Trophoblast cell (in vitro differentiated cells and primary cell): ENCODE results near the gene KLHL26.

ENCODE experiments used
- DNase-seq, 2 donors: peaks; one replicate each; pipeline ENCODE4 v3.0.0-alpha.2; 2016
- H2AFZ ChIP-seq: 2 replicates; pipeline ENCODE4 v1.6.1; 2013; ENCODE audit warnings: low read length, moderate library complexity, mild to moderate bottlenecking; ENCODE audit not compliant: insufficient read depth, poor library complexity
- H2AK5ac ChIP-seq: 2 replicates; pipeline ENCODE4 v1.6.1; 2013; ENCODE audit warnings: mild to moderate bottlenecking, low read length
- H2BK120ac ChIP-seq: 2 replicates; pipeline ENCODE4 v1.6.1; 2013; ENCODE audit warnings: low read length, mild to moderate bottlenecking, moderate library complexity; ENCODE audit not compliant: insufficient read depth, poor library complexity
- H2BK12ac ChIP-seq: 2 replicates; pipeline ENCODE4 v1.6.1; 2013; ENCODE audit warnings: mild to moderate bottlenecking, low read length, moderate library complexity
- H2BK5ac ChIP-seq: 2 replicates; pipeline ENCODE4 v1.6.1; 2013; ENCODE audit warnings: low read length, low read depth, moderate library complexity, mild to moderate bottlenecking; ENCODE audit not compliant: poor library complexity
- H3K14ac ChIP-seq: 2 replicates; pipeline ENCODE4 v1.6.1; 2013; ENCODE audit warnings: mild to moderate bottlenecking, low read length
- H3K18ac ChIP-seq: 2 replicates; pipeline ENCODE4 v1.6.1; 2013; ENCODE audit warnings: mild to moderate bottlenecking, low read length
- H3K23ac ChIP-seq: 2 replicates; pipeline ENCODE4 v1.6.1; 2013; ENCODE audit warnings: low read length
- H3K27ac ChIP-seq: 2 replicates; pipeline ENCODE4 v1.5.1; 2013; ENCODE audit warnings: low read depth, mild to moderate bottlenecking, inconsistent platforms, low read length, moderate library complexity
- H3K27me3 ChIP-seq: 2 replicates; pipeline ENCODE4 v1.6.1; 2013; ENCODE audit warnings: inconsistent platforms, mild to moderate bottlenecking, low read length, moderate library complexity; ENCODE audit not compliant: insufficient read depth
- H3K36me3 ChIP-seq, 2 experiments: 1 replicate in 1 of 2; 2 replicates in 1 of 2; pipeline ENCODE4 v1.6.1; 2013; ENCODE audit warnings: low read length in 2 of 2, mild to moderate bottlenecking in 2 of 2, moderate library complexity in 1 of 2; ENCODE audit not compliant: insufficient read depth in 2 of 2, control insufficient read depth in 1 of 2
- H3K4ac ChIP-seq: 2 replicates; pipeline ENCODE4 v1.6.1; 2013; ENCODE audit warnings: low read depth, mild to moderate bottlenecking, low read length, moderate library complexity
- H3K4me1 ChIP-seq, 2 experiments: 1 replicate in 1 of 2; 2 replicates in 1 of 2; pipeline ENCODE4 v1.6.1; 2013; ENCODE audit warnings: low read length in 2 of 2, mild to moderate bottlenecking in 2 of 2, moderate library complexity in 1 of 2; ENCODE audit not compliant: insufficient read depth in 2 of 2, control insufficient read depth in 1 of 2
- H3K4me2 ChIP-seq: 2 replicates; pipeline ENCODE4 v1.6.1; 2013; ENCODE audit warnings: inconsistent platforms, mild to moderate bottlenecking, low read length, moderate library complexity
- H3K4me3 ChIP-seq: 2 replicates; pipeline ENCODE4 v1.5.1; 2013; ENCODE audit warnings: mild to moderate bottlenecking, low read depth, low read length, inconsistent platforms
- H3K79me1 ChIP-seq: one replicate; pipeline ENCODE4 v1.6.1; 2013; ENCODE audit warnings: low read length
- H3K79me2 ChIP-seq: 2 replicates; pipeline ENCODE4 v1.6.1; 2013; ENCODE audit warnings: low read length, mild to moderate bottlenecking; ENCODE audit not compliant: control insufficient read depth, insufficient read depth, poor library complexity
- H3K9ac ChIP-seq: 2 replicates; pipeline ENCODE4 v1.6.1; 2013; ENCODE audit warnings: mild to moderate bottlenecking, low read length
- H3K9me3 ChIP-seq: 2 replicates; pipeline ENCODE4 v1.6.1; 2013; ENCODE audit warnings: low read depth, mild to moderate bottlenecking, control low read depth, inconsistent platforms, low read length; ENCODE audit not compliant: insufficient read depth
- H4K12ac ChIP-seq: 2 replicates; pipeline ENCODE4 v1.6.1; 2013; ENCODE audit warnings: low read depth, mild to moderate bottlenecking, low read length, moderate library complexity
- H4K8ac ChIP-seq: 2 replicates; pipeline ENCODE4 v1.6.1; 2013; ENCODE audit warnings: low read depth, mild to moderate bottlenecking, low read length, moderate library complexity
- H4K91ac ChIP-seq: one replicate; pipeline ENCODE4 v1.6.1; 2013; ENCODE audit warnings: low read depth, mild to moderate bottlenecking, low read length, moderate library complexity
- WGBS: extraction: QIAGEN DNeasy Blood & Tissue Kit; methylation state at CpG from one replicate; pipeline ENCODE4 v1.1.7; 2013; ENCODE audit warnings: missing lambda C conversion rate; ENCODE audit not compliant: insufficient read length, insufficient coverage; ENCODE audit errors: extremely low coverage; 5-methylcytosine and 5-hydroxymethylcytosine counted together

KLHL26 gene

GRCh38 chr19:18620311-18620710 is 16.5 kb upstream of the KLHL26 start:
- no peak overlapping the region for H3K14ac ChIP-seq
- H3K4ac ChIP-seq = no peak overlapping the region
- H2AK5ac ChIP-seq = no peak overlapping the region
- no peak overlapping the region for H3K23ac ChIP-seq
- no peak overlapping the region for H3K18ac ChIP-seq
- WGBS = no CpG with 5 or more reads among the region's 10 CpGs
- no peak overlapping the region for H2BK120ac ChIP-seq
- no peak overlapping the region for H2BK12ac ChIP-seq
- H3K36me3 ChIP-seq = no peaks in the 10 kb centered on the region
- no peak overlapping the region for H3K4me3 ChIP-seq
- no peaks in the 10 kb centered on the region for H3K79me1 ChIP-seq
- no peaks in the 10 kb centered on the region for H3K4me1 ChIP-seq
- no peak overlapping the region for H3K27ac ChIP-seq
- no peak overlapping the region for H3K9ac ChIP-seq
- H2AFZ ChIP-seq = no peak overlapping the region
- no peak overlapping the region for H4K91ac ChIP-seq
- peaks cover 4% of the 10 kb centered on the region for H3K9me3 ChIP-seq
- H4K8ac ChIP-seq = no peak overlapping the region
- no peak overlapping the region for H3K4me2 ChIP-seq
- peaks cover 6% of the 10 kb centered on the region for H3K27me3 ChIP-seq
- no peak overlapping the region for H4K12ac ChIP-seq
- DNase-seq = no peak
- no peaks in the 10 kb centered on the region for H3K79me2 ChIP-seq
- H2BK5ac ChIP-seq = no peak overlapping the region

DNA sequence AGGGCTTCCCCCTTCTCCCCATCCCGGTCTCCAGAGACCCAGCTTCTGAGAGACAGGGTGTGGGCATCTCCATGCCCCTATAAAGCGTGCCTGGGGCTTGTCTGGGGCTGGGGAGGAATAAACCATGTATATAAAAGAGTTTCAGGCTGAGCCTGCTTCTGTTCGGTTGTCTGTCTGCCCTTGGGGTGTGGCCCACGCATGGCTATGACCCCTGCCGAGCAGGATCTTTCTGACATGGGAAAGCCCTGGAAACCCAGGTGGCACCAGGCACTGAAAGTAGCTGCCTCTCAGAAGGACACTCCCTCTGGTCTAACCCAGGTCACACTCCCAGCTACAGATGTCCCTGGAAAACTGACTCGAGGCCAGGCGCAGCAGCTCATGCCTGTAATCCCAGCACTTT is 15.9 kb upstream of the KLHL26 start:
- peaks cover 3% of the 10 kb centered on the region for H3K27me3 ChIP-seq
- H2BK12ac ChIP-seq = no peak overlapping the region
- no peak overlapping the region for H3K9ac ChIP-seq
- no peak overlapping the region for H3K23ac ChIP-seq
- no peak overlapping the region for H3K18ac ChIP-seq
- H3K79me1 ChIP-seq = no peaks in the 10 kb centered on the region
- H2AK5ac ChIP-seq = no peak overlapping the region
- no peak overlapping the region for H2BK5ac ChIP-seq
- peaks cover 4% of the 10 kb centered on the region for H3K9me3 ChIP-seq
- no peak overlapping the region for H3K4me3 ChIP-seq
- H3K79me2 ChIP-seq = no peaks in the 10 kb centered on the region
- no peaks in the 10 kb centered on the region for H3K36me3 ChIP-seq
- no peaks in the 10 kb centered on the region for H3K4me1 ChIP-seq
- no peak overlapping the region for H3K4ac ChIP-seq
- DNase-seq = no peak
- no peak overlapping the region for H4K91ac ChIP-seq
- no peak overlapping the region for H3K27ac ChIP-seq
- no peak overlapping the region for H3K4me2 ChIP-seq
- H3K14ac ChIP-seq = no peak overlapping the region
- no peak overlapping the region for H2BK120ac ChIP-seq
- no CpG with 5 or more reads among the region's 7 CpGs for WGBS
- no peak overlapping the region for H4K8ac ChIP-seq
- H2AFZ ChIP-seq = no peak overlapping the region
- H4K12ac ChIP-seq = no peak overlapping the region

GRCh38 chr19:18626906-18627305 is 9.9 kb upstream of the KLHL26 start:
- peaks cover 3% of the 10 kb centered on the region for H3K27me3 ChIP-seq
- no peak overlapping the region for H4K12ac ChIP-seq
- H3K18ac ChIP-seq = no peak overlapping the region
- no peak overlapping the region for H2AFZ ChIP-seq
- H2BK12ac ChIP-seq = no peak overlapping the region
- H2AK5ac ChIP-seq = no peak overlapping the region
- H3K36me3 ChIP-seq = no peaks in the 10 kb centered on the region
- H3K23ac ChIP-seq = no peak overlapping the region
- H3K79me1 ChIP-seq = no peaks in the 10 kb centered on the region
- WGBS = no CpG with 5 or more reads among the region's 2 CpGs
- H3K27ac ChIP-seq = no peak overlapping the region
- peaks cover 7% of the 10 kb centered on the region for H3K9me3 ChIP-seq
- H3K4me2 ChIP-seq = no peak overlapping the region
- no peak overlapping the region for H3K4me3 ChIP-seq
- no peak overlapping the region for H3K14ac ChIP-seq
- H3K4ac ChIP-seq = no peak overlapping the region
- no peak overlapping the region for H2BK120ac ChIP-seq
- H4K8ac ChIP-seq = no peak overlapping the region
- H4K91ac ChIP-seq = no peak overlapping the region
- H2BK5ac ChIP-seq = no peak overlapping the region
- H3K9ac ChIP-seq = no peak overlapping the region
- no peak for DNase-seq
- H3K79me2 ChIP-seq = no peaks in the 10 kb centered on the region
- H3K4me1 ChIP-seq = no peaks in the 10 kb centered on the region

DNA sequence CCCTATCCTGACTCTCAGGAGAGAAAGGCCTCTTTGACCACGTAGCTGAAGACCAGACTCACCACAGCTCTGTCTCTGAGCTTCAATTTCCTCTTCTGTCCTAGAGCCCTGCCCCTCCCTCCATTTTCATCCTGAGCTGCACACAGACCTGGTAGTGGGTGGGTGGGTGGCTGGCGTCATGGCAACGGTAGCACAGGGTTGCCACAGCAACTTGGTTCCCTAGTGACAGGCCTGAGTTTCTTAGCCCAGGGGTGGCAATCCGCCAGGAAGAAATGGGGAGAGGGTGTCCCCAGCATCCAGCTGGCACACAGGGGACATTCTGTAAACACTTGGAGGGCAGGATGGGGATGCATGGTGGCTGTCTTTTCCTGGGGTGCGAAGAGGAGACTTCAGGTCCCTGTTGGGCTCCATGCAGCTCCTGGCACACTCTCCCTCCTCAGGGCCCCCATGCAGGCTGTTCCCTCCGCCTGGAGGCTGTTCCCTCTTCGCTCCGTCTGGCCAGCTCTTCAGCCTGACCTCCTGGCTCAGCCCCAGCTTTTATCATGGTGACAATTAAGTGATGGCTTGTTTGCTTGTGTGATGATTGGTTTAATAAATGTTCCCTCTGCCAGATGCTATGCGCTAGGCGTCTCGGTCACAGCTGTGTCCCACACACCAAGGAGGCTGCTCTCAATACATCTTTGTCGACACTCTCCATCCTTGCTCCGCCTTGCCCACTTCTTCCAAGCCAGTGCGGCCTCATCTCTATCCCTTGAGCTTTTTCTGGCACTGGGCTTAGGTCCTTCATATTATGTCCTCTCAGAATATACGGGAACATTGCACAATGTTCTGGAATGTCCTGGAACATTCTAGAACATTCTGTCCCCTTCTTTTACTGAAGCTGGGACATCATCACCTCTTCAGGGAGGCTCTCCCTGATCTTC is 7.4 kb upstream of the KLHL26 start:
- Histone ChIP-seq H2AK5ac (no peak overlapping the region), H3K79me1 (no peaks in the 10 kb centered on the region), H3K4me3 (no peak overlapping the region), H4K8ac (no peak overlapping the region), H4K91ac (no peak overlapping the region), H3K4me2 (no peak overlapping the region), H2BK12ac (no peak overlapping the region), H3K23ac (no peak overlapping the region), H2AFZ (no peak overlapping the region), H4K12ac (no peak overlapping the region), H3K4me1 (no peaks in the 10 kb centered on the region), H3K9ac (no peak overlapping the region), H3K27ac (no peak overlapping the region), H3K18ac (no peak overlapping the region), H3K27me3 (no peaks in the 10 kb centered on the region), H3K36me3 (no peaks in the 10 kb centered on the region), H2BK120ac (no peak overlapping the region), H2BK5ac (no peak overlapping the region), H3K14ac (no peak overlapping the region), H3K4ac (no peak overlapping the region), H3K9me3 (peaks cover 3% of the 10 kb centered on the region), H3K79me2 (no peaks in the 10 kb centered on the region)
- WGBS = no CpG with 5 or more reads among the region's 15 CpGs
- no peak for DNase-seq
